Stimulated activated CD8-positive, alpha-beta memory T cell treated with anti-CD3 and anti-CD28 coated beads, Interleukin-2, amount 100 ng/mL, for 1 hour (primary cell): ENCODE results near the gene ATP5F1D.

Source experiments
- DNase-seq, 2 donors: peaks; one replicate each; pipeline ENCODE4 v3.0.0-alpha.2; 2020; ENCODE audit warnings: low read depth in 2 of 2

ATP5F1D gene

GRCh38 chr19:1291761-1292418 is 50.3 kb downstream of the ATP5F1D start:
- no peak for DNase-seq

DNA sequence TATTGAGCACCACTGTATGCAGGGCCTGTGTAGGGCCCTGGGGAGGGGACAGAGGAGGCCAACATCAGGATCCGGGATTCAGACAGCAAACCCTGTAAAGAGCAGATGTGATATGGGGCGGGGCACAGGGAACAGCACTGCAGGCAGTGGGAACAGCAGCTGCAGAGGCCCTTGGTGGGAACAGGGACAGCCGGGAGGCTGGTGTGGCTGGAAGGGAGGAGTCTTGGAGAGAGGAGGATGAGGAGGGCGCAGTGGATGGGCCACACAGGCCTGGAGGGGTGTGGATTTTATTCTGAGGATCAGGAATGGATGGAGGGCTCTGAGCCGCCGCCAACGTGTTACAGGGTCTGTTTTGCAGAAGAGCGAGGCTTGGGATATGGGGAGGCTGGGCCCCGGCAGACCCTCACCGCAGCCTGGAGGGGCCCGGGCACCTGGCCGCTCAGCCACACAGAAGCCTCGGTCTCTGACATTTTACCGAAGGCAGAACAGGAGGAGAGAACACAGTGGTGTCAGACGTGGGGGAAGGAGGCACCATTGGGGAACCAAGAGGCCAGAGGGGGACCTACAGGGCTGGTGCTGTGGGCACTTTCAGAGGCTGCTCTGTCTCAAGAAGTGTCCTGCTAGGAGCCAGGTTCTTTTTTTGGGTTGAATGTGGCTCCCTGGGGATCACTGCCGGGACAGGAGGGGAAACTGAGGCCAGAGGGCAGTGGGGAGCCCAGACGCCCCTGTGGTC is 51.0 kb downstream of the ATP5F1D start:
- DNase-seq: no peak

- no peak for DNase-seq
These were observed 52.4 kb downstream of the ATP5F1D start for GRCh38 chr19:1293782-1294604.
